Measurements from ENCODE around the gene CALR.

DNA sequence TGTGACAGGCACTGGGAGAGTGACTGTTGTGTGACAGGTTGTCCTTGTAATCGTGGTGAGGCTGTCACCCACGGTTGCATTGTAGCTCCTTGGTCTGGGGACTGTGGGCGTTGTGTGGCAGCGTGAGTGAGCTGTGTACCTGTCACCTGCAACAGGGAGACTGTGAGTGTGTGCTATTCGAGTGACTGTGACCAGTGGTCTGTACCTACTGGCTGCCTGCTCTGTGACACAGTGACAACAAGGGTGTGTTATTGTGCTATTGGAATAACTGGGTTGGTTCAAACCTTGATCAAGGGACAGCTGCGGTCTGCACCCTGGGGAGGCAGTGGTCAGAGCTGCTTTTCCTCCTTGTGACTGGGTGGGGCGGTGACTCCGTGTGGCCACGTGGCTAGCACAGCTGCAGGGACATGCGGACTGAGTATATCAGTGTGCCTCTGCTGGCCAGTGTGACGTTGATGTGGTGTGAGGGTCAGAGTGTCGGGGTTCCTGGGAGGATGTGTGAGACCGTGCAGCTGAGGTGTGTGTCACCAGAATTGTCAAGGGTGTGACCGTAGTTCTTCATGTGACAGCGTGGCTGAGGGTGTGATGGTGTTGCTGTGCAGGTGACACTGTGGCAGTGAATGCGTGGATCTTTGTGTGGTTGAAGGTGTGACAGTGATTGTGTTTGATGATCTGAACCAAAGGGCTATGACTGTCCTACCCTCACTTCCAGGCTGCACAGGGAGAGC, 46.8 kb downstream of the CALR start:
- TF ChIP-seq, protein P1, sequence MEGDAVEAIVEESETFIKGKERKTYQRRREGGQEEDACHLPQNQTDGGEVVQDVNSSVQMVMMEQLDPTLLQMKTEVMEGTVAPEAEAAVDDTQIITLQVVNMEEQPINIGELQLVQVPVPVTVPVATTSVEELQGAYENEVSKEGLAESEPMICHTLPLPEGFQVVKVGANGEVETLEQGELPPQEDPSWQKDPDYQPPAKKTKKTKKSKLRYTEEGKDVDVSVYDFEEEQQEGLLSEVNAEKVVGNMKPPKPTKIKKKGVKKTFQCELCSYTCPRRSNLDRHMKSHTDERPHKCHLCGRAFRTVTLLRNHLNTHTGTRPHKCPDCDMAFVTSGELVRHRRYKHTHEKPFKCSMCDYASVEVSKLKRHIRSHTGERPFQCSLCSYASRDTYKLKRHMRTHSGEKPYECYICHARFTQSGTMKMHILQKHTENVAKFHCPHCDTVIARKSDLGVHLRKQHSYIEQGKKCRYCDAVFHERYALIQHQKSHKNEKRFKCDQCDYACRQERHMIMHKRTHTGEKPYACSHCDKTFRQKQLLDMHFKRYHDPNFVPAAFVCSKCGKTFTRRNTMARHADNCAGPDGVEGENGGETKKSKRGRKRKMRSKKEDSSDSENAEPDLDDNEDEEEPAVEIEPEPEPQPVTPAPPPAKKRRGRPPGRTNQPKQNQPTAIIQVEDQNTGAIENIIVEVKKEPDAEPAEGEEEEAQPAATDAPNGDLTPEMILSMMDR (IDR thresholded peaks at IDR 0.05; ENCODE audit: low read length), result no peak
- TF ChIP-seq EZH2phosphoT487 (IDR thresholded peaks at IDR 0.05; ENCODE audit: low read length), result no peak
